IMR-90 (cell line): ENCODE measurements around the gene RAET1E. TPM values are rescaled to one million over a fixed set of nuclear protein-coding genes. Genes with fewer than 3 reads are reported as not detected.

Experiments
- ATAC-seq: fragments of 200-7000 bp; cut with Tn5 transposase; 2 replicates; pipeline ENCODE4 v1.9.1; 2020; ENCODE audit warnings: low read depth, mild to moderate bottlenecking, moderate library complexity
- BruUV-seq: library from RNA; stranded (reverse); fragments of 400-500 nt; replicated peaks from 2 replicates; lab custom pipeline; 2021; lab: Mats Ljungman, UMichigan
- CTCF ChIA-PET: fragments of 300-600 bp; formaldehyde crosslinking; extraction: SDS; loops from one replicate; lab custom pipeline; 2021; ENCODE audit warnings: antibody characterized with exemption; lab: Yijun Ruan, JAX
- POLR2A ChIA-PET: fragments of 300-600 bp; sonication (Branson Sonifier 250); formaldehyde crosslinking; loops from one replicate; lab custom pipeline; 2022; ENCODE audit warnings: antibody characterized with exemption; ENCODE audit not compliant: unreplicated experiment; lab: Charles Lee
- DNase-seq: peaks from one replicate; pipeline ENCODE4 v3.0.0; 2013
- H2AFZ ChIP-seq: replicated peaks from 2 replicates; pipeline ENCODE3; 2013; ENCODE audit warnings: low read length, mild to moderate bottlenecking; ENCODE audit not compliant: poor library complexity
- H2AK5ac ChIP-seq: 2 replicates; pipeline ENCODE4 v1.6.1; 2013; ENCODE audit warnings: low read depth, low read length, inconsistent platforms
- H2AK9ac ChIP-seq: replicated peaks from 2 replicates; pipeline ENCODE3; 2013; ENCODE audit warnings: mild to moderate bottlenecking, low read depth, low read length, moderate library complexity; ENCODE audit not compliant: poor library complexity
- H2BK120ac ChIP-seq: 2 replicates; pipeline ENCODE4 v1.6.1; 2013; ENCODE audit warnings: low read depth, low read length, inconsistent platforms
- H2BK15ac ChIP-seq: 3 replicates; pipeline ENCODE4 v1.6.1; 2013; ENCODE audit warnings: low read depth, low read length, inconsistent platforms
- H2BK20ac ChIP-seq: 2 replicates; pipeline ENCODE4 v1.6.1; 2013; ENCODE audit warnings: low read depth, mild to moderate bottlenecking, inconsistent platforms, low read length, moderate library complexity
- H2BK5ac ChIP-seq: 2 replicates; pipeline ENCODE4 v1.6.1; 2013; ENCODE audit warnings: mild to moderate bottlenecking, low read depth, low read length, inconsistent platforms; ENCODE audit not compliant: poor library complexity, severe bottlenecking
- H3K14ac ChIP-seq: replicated peaks from 2 replicates; pipeline ENCODE4 v1.6.1; 2013; ENCODE audit warnings: low read depth, low read length, inconsistent platforms
- H3K18ac ChIP-seq: 2 replicates; pipeline ENCODE4 v1.6.1; 2013; ENCODE audit warnings: low read depth, low read length, control low read depth
- H3K23ac ChIP-seq: 2 replicates; pipeline ENCODE4 v1.6.1; 2013; ENCODE audit warnings: low read depth, low read length, inconsistent platforms
- H3K27ac ChIP-seq: 2 replicates; pipeline ENCODE4 v1.5.1; 2013; ENCODE audit warnings: mild to moderate bottlenecking, control low read depth, low read length; ENCODE audit not compliant: insufficient read depth
- H3K27me3 ChIP-seq: 2 replicates; pipeline ENCODE4 v1.6.1; 2013; ENCODE audit warnings: low read length; ENCODE audit not compliant: control insufficient read depth, insufficient read depth
- H3K36me3 ChIP-seq: 2 replicates; pipeline ENCODE4 v1.6.1; 2013; ENCODE audit warnings: low read length, mixed read lengths; ENCODE audit not compliant: control insufficient read depth, insufficient read depth
- H3K4ac ChIP-seq: 2 replicates; pipeline ENCODE4 v1.6.1; 2013; ENCODE audit warnings: low read depth, low read length, inconsistent platforms
- H3K4me1 ChIP-seq: 2 replicates; pipeline ENCODE4 v1.6.1; 2013; ENCODE audit warnings: low read length, mixed read lengths; ENCODE audit not compliant: control insufficient read depth, insufficient read depth
- H3K4me2 ChIP-seq: 2 replicates; pipeline ENCODE4 v1.6.1; 2013; ENCODE audit warnings: low read depth, mild to moderate bottlenecking, control low read depth, low read length, moderate library complexity
- H3K4me3 ChIP-seq: 2 replicates; pipeline ENCODE4 v1.5.1; 2013; ENCODE audit warnings: low read depth, mild to moderate bottlenecking, control low read depth, low read length, moderate library complexity; ENCODE audit not compliant: insufficient read depth
- H3K56ac ChIP-seq: 2 replicates; pipeline ENCODE4 v1.6.1; 2013; ENCODE audit warnings: low read length, inconsistent platforms; ENCODE audit not compliant: insufficient read depth; ENCODE audit errors: extremely low read depth
- H3K79me1 ChIP-seq, 2 experiments: 2 replicates each; pipeline ENCODE4 v1.6.1; 2013; ENCODE audit warnings: low read length in 2 of 2, inconsistent platforms in 1 of 2, low read depth in 1 of 2
- H3K9ac ChIP-seq: 2 replicates; pipeline ENCODE4 v1.6.1; 2013; ENCODE audit warnings: low read depth, low read length, control low read depth
- H3K9me1 ChIP-seq: 2 replicates; pipeline ENCODE4 v1.6.1; 2013; ENCODE audit warnings: low read length, inconsistent platforms; ENCODE audit not compliant: insufficient read depth
- H3K9me3 ChIP-seq: 2 replicates; pipeline ENCODE4 v1.6.1; 2013; ENCODE audit warnings: low read length; ENCODE audit not compliant: control insufficient read depth, insufficient read depth
- H4K20me1 ChIP-seq: 2 replicates; pipeline ENCODE4 v1.6.1; 2013; ENCODE audit warnings: low read length, inconsistent platforms; ENCODE audit not compliant: insufficient read depth
- H4K5ac ChIP-seq: 2 replicates; pipeline ENCODE4 v1.6.1; 2013; ENCODE audit warnings: mild to moderate bottlenecking, low read depth, low read length, control low read depth
- H4K8ac ChIP-seq, 2 experiments: 2 replicates each; pipeline ENCODE4 v1.6.1; 2013; ENCODE audit warnings: low read depth in 2 of 2, low read length in 2 of 2, control low read depth in 1 of 2, inconsistent platforms in 1 of 2
- H4K91ac ChIP-seq: 2 replicates; pipeline ENCODE4 v1.6.1; 2013; ENCODE audit warnings: low read depth, low read length, inconsistent platforms; ENCODE audit not compliant: insufficient read depth
- BHLHE40 ChIP-seq: fragments of 150-350 bp; IDR thresholded peaks from 2 replicates; pipeline ENCODE4 v1.6.1; 2016; ENCODE audit warnings: mild to moderate bottlenecking, low read depth, low read length
- CEBPB ChIP-seq: IDR thresholded peaks from 2 replicates; pipeline ENCODE4 v1.6.1; 2012; ENCODE audit warnings: low read depth, low read length, improper control_type of control experiment
- FOS ChIP-seq: fragments of 150-350 bp; IDR thresholded peaks from 2 replicates; pipeline ENCODE4 v1.6.1; 2016; ENCODE audit warnings: low read depth, low read length
- MAZ ChIP-seq: IDR thresholded peaks from 2 replicates; pipeline ENCODE4 v1.6.1; 2012; ENCODE audit warnings: low read depth, mild to moderate bottlenecking, low read length, improper control_type of control experiment, moderate library complexity, borderline replicate concordance
- MXI1 ChIP-seq: IDR thresholded peaks from 2 replicates; pipeline ENCODE4 v1.6.1; 2012; ENCODE audit warnings: low read depth, mild to moderate bottlenecking, low read length, moderate library complexity, borderline replicate concordance
- NFE2L2 ChIP-seq: fragments of 150-350 bp; IDR thresholded peaks from 2 replicates; pipeline ENCODE4 v1.6.1; 2016; ENCODE audit warnings: low read depth, mild to moderate bottlenecking, low read length
- POLR2A ChIP-seq: IDR thresholded peaks from 2 replicates; pipeline ENCODE4 v1.6.1; 2012; ENCODE audit warnings: mild to moderate bottlenecking, low read depth, low read length
- RCOR1 ChIP-seq: IDR thresholded peaks from 2 replicates; pipeline ENCODE4 v1.6.1; 2012; ENCODE audit warnings: mild to moderate bottlenecking, low read length, improper control_type of control experiment; ENCODE audit not compliant: insufficient replicate concordance
- RFX5 ChIP-seq: IDR thresholded peaks from 2 replicates; pipeline ENCODE4 v1.8.0; 2012; ENCODE audit warnings: low read depth, mild to moderate bottlenecking, low read length, moderate library complexity
- SMC3 ChIP-seq: fragments of 150-350 bp; IDR thresholded peaks from 2 replicates; pipeline ENCODE4 v1.6.1; 2016; ENCODE audit warnings: low read depth, mild to moderate bottlenecking, antibody characterized with exemption, low read length, moderate library complexity
- USF2 ChIP-seq: fragments of 150-350 bp; IDR thresholded peaks from 2 replicates; pipeline ENCODE4 v1.6.1; 2017; ENCODE audit warnings: mild to moderate bottlenecking, antibody characterized with exemption, low read length, low read depth
- WGBS, 2 experiments: methylation state at CpG; one replicate each; pipeline versions ENCODE4 v1.1.5 to v1.1.7; 2013; ENCODE audit warnings: missing lambda C conversion rate in 2 of 2; ENCODE audit not compliant: insufficient read length in 1 of 2; ENCODE audit errors: extremely low coverage in 2 of 2; 5-methylcytosine and 5-hydroxymethylcytosine counted together
- dilution Hi-C: fragments of 300-500 bp; cut with HindIII; formaldehyde crosslinking; loops from one replicate; pipeline ENCODE4 v1.14.3; 2018; ENCODE audit warnings: low sequenced_read_pairs; ENCODE audit not compliant: unreplicated experiment
- in situ Hi-C: fragments of 300-500 bp; cut with MboI; formaldehyde crosslinking; loops from 3 replicates; pipeline ENCODE4 v1.14.3; 2019; ENCODE audit warnings: low sequenced_read_pairs, inconsistent platforms, mixed read lengths
- intact Hi-C: fragments of 100-400 bp; cut with micrococcal nuclease; formaldehyde crosslinking; loops from 2 replicates; pipeline ENCODE4 v1.10.0; 2022
- polyA plus RNA-seq, 3 experiments: library from polyadenylated mRNA; depleted of rRNA; stranded (reverse); fragments of >200 nt; gene quantifications; 2 replicates each; pipeline ENCODE4 v1.2.3, GENCODE V29; 2012; ENCODE audit warnings: low replicate concordance in 1 of 3
- total RNA-seq: library from RNA; depleted of rRNA; stranded (reverse); fragments of >200 nt; gene quantifications from 2 replicates; pipeline ENCODE4 v1.2.3, GENCODE V29; 2012
- TF ChIP-seq, protein P1 (sequence below): conservative IDR thresholded peaks from 2 replicates; pipeline ENCODE4 v1.5.1; 2012; ENCODE audit warnings: mild to moderate bottlenecking, low read depth, low read length, improper control_type of control experiment

RAET1E gene
- total and polyA plus RNA-seq, 2 of the 4 experiments (the other 2 are of a cell fraction): not detected

DNA sequence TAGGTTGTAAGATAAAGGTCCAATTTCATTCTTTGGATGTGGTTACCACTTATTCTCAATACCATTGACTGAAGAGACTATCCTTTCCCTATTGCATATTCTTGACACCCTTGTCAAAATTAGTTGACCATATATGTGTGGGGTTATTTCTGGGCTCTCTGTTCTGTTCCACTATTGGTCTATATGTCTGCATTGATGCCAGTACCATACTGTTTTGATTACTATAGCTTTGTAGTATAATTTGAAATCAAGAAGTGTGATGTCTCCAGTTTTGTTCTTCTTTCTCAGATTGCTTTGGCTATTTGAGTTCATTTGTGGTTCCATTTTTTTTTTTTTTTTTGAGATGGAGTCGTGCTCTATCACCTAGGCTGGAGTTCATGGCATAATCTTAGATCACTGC lies 25.7 kb downstream of the RAET1E start:
- no peak overlapping the region for H3K14ac ChIP-seq
- no peak overlapping the region for H2BK15ac ChIP-seq
- BruUV-seq: no TSS peak
- no peak overlapping the region for H2BK120ac ChIP-seq
- H3K23ac ChIP-seq: no peak overlapping the region
- H2AK9ac ChIP-seq: no peak overlapping the region
- TF ChIP-seq MXI1 (no peak), USF2 (no peak), FOS (no peak), BHLHE40 (no peak), SMC3 (no peak), POLR2A (no peak), RFX5 (no peak), RCOR1 (no peak), MAZ (no peak), CEBPB (no peak), NFE2L2 (no peak)
- TF ChIP-seq, protein P1, sequence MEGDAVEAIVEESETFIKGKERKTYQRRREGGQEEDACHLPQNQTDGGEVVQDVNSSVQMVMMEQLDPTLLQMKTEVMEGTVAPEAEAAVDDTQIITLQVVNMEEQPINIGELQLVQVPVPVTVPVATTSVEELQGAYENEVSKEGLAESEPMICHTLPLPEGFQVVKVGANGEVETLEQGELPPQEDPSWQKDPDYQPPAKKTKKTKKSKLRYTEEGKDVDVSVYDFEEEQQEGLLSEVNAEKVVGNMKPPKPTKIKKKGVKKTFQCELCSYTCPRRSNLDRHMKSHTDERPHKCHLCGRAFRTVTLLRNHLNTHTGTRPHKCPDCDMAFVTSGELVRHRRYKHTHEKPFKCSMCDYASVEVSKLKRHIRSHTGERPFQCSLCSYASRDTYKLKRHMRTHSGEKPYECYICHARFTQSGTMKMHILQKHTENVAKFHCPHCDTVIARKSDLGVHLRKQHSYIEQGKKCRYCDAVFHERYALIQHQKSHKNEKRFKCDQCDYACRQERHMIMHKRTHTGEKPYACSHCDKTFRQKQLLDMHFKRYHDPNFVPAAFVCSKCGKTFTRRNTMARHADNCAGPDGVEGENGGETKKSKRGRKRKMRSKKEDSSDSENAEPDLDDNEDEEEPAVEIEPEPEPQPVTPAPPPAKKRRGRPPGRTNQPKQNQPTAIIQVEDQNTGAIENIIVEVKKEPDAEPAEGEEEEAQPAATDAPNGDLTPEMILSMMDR: no peak
- no peak for DNase-seq
- H3K79me1 ChIP-seq: no peaks in the 10 kb centered on the region
- peaks cover 3% of the 10 kb centered on the region; the same call in 1 of the 2 replicates for H3K4me1 ChIP-seq
- H3K18ac ChIP-seq: no peak overlapping the region
- ChIA-PET CTCF (interaction anchor here (0.7 kb wide), 1 partner anchor 49 kb away, joined by 7 read pairs; no protein-coding TSS in a partner anchor), POLR2A (no interaction called here)
- no peak overlapping the region for H2BK5ac ChIP-seq
- H3K4me2 ChIP-seq: no peak overlapping the region
- H4K20me1 ChIP-seq: no peaks in the 10 kb centered on the region
- peaks cover 1% of the 10 kb centered on the region; the same call in 1 of the 2 replicates for H3K27me3 ChIP-seq
- dilution Hi-C loops (no loop called here), intact Hi-C loops (no loop called here), in situ Hi-C loops (no loop called here)
- no CpG with 5 or more reads among the region's 1 CpG for WGBS, 2 experiments
- H3K36me3 ChIP-seq: no peaks in the 10 kb centered on the region
- H3K27ac ChIP-seq: no peak overlapping the region
- no peak overlapping the region for H3K4ac ChIP-seq
- H2AFZ ChIP-seq: no peak overlapping the region
- H3K9me1 ChIP-seq: no peaks in the 10 kb centered on the region
- H2BK20ac ChIP-seq: no peak overlapping the region
- H3K9ac ChIP-seq: no peak overlapping the region
- H4K8ac ChIP-seq: no peak overlapping the region
- H3K56ac ChIP-seq: no peak overlapping the region
- no peaks in the 10 kb centered on the region for H3K9me3 ChIP-seq
- no peak overlapping the region for H2AK5ac ChIP-seq
- no peak overlapping the region for H3K4me3 ChIP-seq
- no peak for ATAC-seq
- no peak overlapping the region for H4K91ac ChIP-seq
- no peak overlapping the region for H4K5ac ChIP-seq
